GM23338 (cell line): ENCODE results near the gene NAA25. TPM values are rescaled to one million over a fixed set of nuclear protein-coding genes. Genes with fewer than 3 reads are reported as not detected.

ENCODE experiments used
- ATAC-seq: fragments of 200-7000 bp; cut with Tn5 transposase; 3 replicates; pipeline ENCODE4 v1.9.1; 2020
- DNase-seq: peaks from one replicate; pipeline ENCODE4 v3.0.0-alpha.2; 2015; ENCODE audit warnings: low spot score
- H2AFZ ChIP-seq: fragments of 200-600 bp; sonication (generic); 2 replicates; pipeline ENCODE4 v1.8.0; 2016; ENCODE audit warnings: antibody characterized with exemption, mild to moderate bottlenecking, moderate library complexity
- H3F3A ChIP-seq: fragments of 200-600 bp; sonication (generic); replicated peaks from 2 replicates; pipeline ENCODE4 v1.8.0; 2017; ENCODE audit warnings: antibody characterized with exemption, mixed run types, low read depth
- H3K27ac ChIP-seq: fragments of 200-600 bp; sonication (generic); 2 replicates; pipeline ENCODE4 v1.6.1; 2016; ENCODE audit warnings: low read depth
- H3K27me3 ChIP-seq: fragments of 200-600 bp; sonication (generic); 2 replicates; pipeline ENCODE4 v1.8.0; 2016; ENCODE audit warnings: mild to moderate bottlenecking, mixed run types, moderate library complexity; ENCODE audit not compliant: insufficient read depth
- H3K36me3 ChIP-seq: fragments of 200-600 bp; sonication (generic); 2 replicates; pipeline ENCODE4 v1.8.0; 2016; ENCODE audit warnings: mild to moderate bottlenecking; ENCODE audit not compliant: insufficient read depth
- H3K4me1 ChIP-seq: fragments of 200-600 bp; sonication (generic); 2 replicates; pipeline ENCODE4 v1.8.0; 2016; ENCODE audit warnings: mild to moderate bottlenecking, moderate library complexity; ENCODE audit not compliant: insufficient read depth
- H3K4me2 ChIP-seq: fragments of 200-600 bp; sonication (generic); 2 replicates; pipeline ENCODE4 v1.7.1; 2017; ENCODE audit warnings: mixed run types
- H3K4me3 ChIP-seq: fragments of 200-600 bp; sonication (generic); 2 replicates; pipeline ENCODE4 v1.6.1; 2016; ENCODE audit warnings: mixed run types
- H3K79me2 ChIP-seq: fragments of 200-600 bp; sonication (generic); replicated peaks from 2 replicates; pipeline ENCODE4 v1.8.0; 2017; ENCODE audit warnings: mild to moderate bottlenecking; ENCODE audit not compliant: insufficient read depth
- H3K9me2 ChIP-seq: fragments of 200-600 bp; sonication (generic); 2 replicates; pipeline ENCODE4 v1.8.0; 2017; ENCODE audit not compliant: insufficient read depth
- H4K20me1 ChIP-seq: fragments of 200-600 bp; sonication (generic); replicated peaks from 2 replicates; pipeline ENCODE4 v1.8.0; 2017; ENCODE audit warnings: mild to moderate bottlenecking; ENCODE audit not compliant: insufficient read depth
- H3K27ac Mint-ChIP-seq: 2 replicates; pipeline ENCODE4 v1.8.0; 2020; ENCODE audit warnings: inconsistent platforms, mild to moderate bottlenecking, moderate library complexity, mixed read lengths
- H3K27me3 Mint-ChIP-seq: 3 replicates; pipeline ENCODE4 v1.8.0; 2022; ENCODE audit warnings: low read depth, mild to moderate bottlenecking, moderate library complexity, mixed read lengths, inconsistent platforms; ENCODE audit not compliant: insufficient read depth, poor library complexity
- H3K36me3 Mint-ChIP-seq: 3 replicates; pipeline ENCODE4 v1.8.0; 2021; ENCODE audit warnings: low read depth, mild to moderate bottlenecking, inconsistent platforms, moderate library complexity, mixed read lengths
- H3K4me1 Mint-ChIP-seq: 3 replicates; pipeline ENCODE4 v1.8.0; 2020; ENCODE audit warnings: mild to moderate bottlenecking, inconsistent platforms, mixed read lengths
- H3K4me3 Mint-ChIP-seq: 3 replicates; pipeline ENCODE4 v1.8.0; 2021; ENCODE audit warnings: moderate library complexity, mild to moderate bottlenecking, inconsistent platforms, mixed read lengths
- H3K9me3 Mint-ChIP-seq: 3 replicates; pipeline ENCODE4 v1.8.0; 2020; ENCODE audit warnings: moderate library complexity, mild to moderate bottlenecking, inconsistent platforms, mixed read lengths
- CREB1 ChIP-seq: fragments of 250-450 bp; sonication (Bioruptor Pico); IDR thresholded peaks from 2 replicates; pipeline ENCODE4 v1.5.0; 2020; ENCODE audit warnings: low read depth, mild to moderate bottlenecking, moderate library complexity
- CTCF ChIP-seq, 2 experiments: fragments of 200-600 bp in 1 of 2; sonication (generic) in 1 of 2; conservative IDR thresholded peaks; 2 replicates each; pipeline versions ENCODE4 v1.5.1 to v1.6.1; 2016 to 2017; ENCODE audit warnings: antibody characterized with exemption in 2 of 2, low read depth in 2 of 2, mild to moderate bottlenecking in 2 of 2, moderate library complexity in 1 of 2
- EZH2phosphoT487 ChIP-seq: fragments of 200-600 bp; sonication (generic); IDR thresholded peaks from one replicate; pipeline ENCODE4 v1.8.1; 2018; ENCODE audit warnings: antibody characterized with exemption; ENCODE audit not compliant: unreplicated experiment
- JUNB ChIP-seq: IDR thresholded peaks from one replicate; pipeline ENCODE4 v1.6.1; 2016; ENCODE audit warnings: antibody characterized with exemption; ENCODE audit not compliant: unreplicated experiment
- POLR2AphosphoS5 ChIP-seq: IDR thresholded peaks from 2 replicates; pipeline ENCODE4 v1.6.1; 2016; ENCODE audit warnings: antibody characterized with exemption, low read depth
- REST ChIP-seq: IDR thresholded peaks from one replicate; pipeline ENCODE4 v1.6.1; 2018; ENCODE audit warnings: antibody characterized with exemption; ENCODE audit not compliant: unreplicated experiment
- STAT1 ChIP-seq: IDR thresholded peaks from one replicate; pipeline ENCODE4 v1.6.1; 2016; ENCODE audit warnings: antibody characterized with exemption; ENCODE audit not compliant: unreplicated experiment
- ZNF331 ChIP-seq: fragments of 250-450 bp; sonication (Bioruptor Pico); IDR thresholded peaks from 2 replicates; pipeline ENCODE4 v1.5.0; 2020; ENCODE audit warnings: low read depth, mild to moderate bottlenecking, moderate library complexity
- polyA plus RNA-seq: library from polyadenylated mRNA; unstranded; fragments of >200 nt; fragmentation: Nextera tagmentation; extraction: Ambion mirVana; gene quantifications from 2 replicates; pipeline ENCODE4 v1.2.1, GENCODE V29; 2016
- total RNA-seq: library from RNA; depleted of rRNA; stranded (reverse); fragments of >200 nt; shearing (Covaris generic); gene quantifications from 2 replicates; pipeline ENCODE4 v1.2.3, GENCODE V29; 2014
- TF ChIP-seq, protein P1 (sequence below): fragments of 250-450 bp; sonication (Bioruptor Pico); IDR thresholded peaks from 2 replicates; pipeline ENCODE4 v1.5.0; 2020; ENCODE audit warnings: mild to moderate bottlenecking, moderate library complexity
- TF ChIP-seq, protein P2 (sequence below): IDR thresholded peaks from 2 replicates; pipeline ENCODE4 v1.6.1; 2016; ENCODE audit warnings: antibody characterized with exemption

The NAA25 gene
- total and polyA plus RNA-seq, 2 experiments from 2014 or later, result 49.0 to 55.1 TPM

DNA sequence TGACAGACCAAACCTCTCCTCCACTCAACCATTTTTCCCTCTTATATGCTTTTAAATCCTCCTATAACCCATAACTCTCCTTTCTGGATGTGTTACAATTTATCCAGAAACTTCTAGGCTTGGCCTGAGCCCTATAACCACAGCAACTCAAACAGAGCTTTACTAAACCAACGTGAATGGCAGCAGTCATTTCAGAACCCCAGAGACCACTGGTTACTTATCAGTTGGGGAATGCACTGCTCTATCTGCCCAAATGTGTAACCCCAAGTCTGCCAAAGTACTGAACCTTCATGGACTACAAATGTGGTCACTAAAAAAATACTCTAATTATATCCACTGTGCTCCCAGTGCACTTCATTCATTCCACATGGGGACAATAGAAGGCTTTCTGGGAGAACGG lies 42.0 kb downstream of the NAA25 start (continued):
- TF ChIP-seq REST (no peak), CTCF (conservative IDR thresholded peaks at IDR 0.05; ENCODE audit: low read depth in 2 of 2) (no peak), EZH2phosphoT487 (no peak), JUNB (no peak)

DNA sequence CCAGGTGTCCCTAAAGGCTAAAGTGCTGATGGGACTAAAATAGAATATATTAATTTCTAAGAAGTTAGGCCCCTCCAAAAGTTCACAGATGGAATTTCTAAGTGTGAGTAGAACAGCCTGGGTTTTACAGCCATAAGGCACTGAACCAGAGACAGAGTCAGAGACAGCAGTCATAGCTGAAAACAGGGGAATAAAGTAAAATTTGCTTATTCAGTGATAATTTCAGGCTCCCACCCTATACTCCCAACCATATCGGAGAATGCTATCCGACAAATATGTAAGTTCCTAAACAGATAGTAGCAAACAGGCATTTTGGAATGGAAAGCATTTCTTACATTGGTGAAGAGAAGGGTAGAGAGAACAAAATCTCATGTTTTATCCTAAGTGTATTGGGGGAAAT lies 45.3 kb downstream of the NAA25 start:
- Mint-ChIP-seq H3K4me3 (no peak overlapping the region), H3K27me3 (peaks cover 5% of the 10 kb centered on the region), H3K9me3 (no peaks in the 10 kb centered on the region), H3K36me3 (peaks cover 78% of the 10 kb centered on the region), H3K4me1 (no peaks in the 10 kb centered on the region), H3K27ac (no peak overlapping the region)
- Histone ChIP-seq H3F3A (peaks cover 17% of the 10 kb centered on the region), H3K4me1 (no peaks in the 10 kb centered on the region), H3K27ac (no peak overlapping the region), H2AFZ (no peak overlapping the region), H3K36me3 (peaks cover 83% of the 10 kb centered on the region), H3K79me2 (no peaks in the 10 kb centered on the region), H3K9me2 (no peaks in the 10 kb centered on the region), H3K4me3 (no peak overlapping the region), H3K27me3 (no peaks in the 10 kb centered on the region), H4K20me1 (peaks cover 18% of the 10 kb centered on the region), H3K4me2 (no peak overlapping the region)
- no peak for DNase-seq
- ATAC-seq, result no peak
- TF ChIP-seq, protein P1, sequence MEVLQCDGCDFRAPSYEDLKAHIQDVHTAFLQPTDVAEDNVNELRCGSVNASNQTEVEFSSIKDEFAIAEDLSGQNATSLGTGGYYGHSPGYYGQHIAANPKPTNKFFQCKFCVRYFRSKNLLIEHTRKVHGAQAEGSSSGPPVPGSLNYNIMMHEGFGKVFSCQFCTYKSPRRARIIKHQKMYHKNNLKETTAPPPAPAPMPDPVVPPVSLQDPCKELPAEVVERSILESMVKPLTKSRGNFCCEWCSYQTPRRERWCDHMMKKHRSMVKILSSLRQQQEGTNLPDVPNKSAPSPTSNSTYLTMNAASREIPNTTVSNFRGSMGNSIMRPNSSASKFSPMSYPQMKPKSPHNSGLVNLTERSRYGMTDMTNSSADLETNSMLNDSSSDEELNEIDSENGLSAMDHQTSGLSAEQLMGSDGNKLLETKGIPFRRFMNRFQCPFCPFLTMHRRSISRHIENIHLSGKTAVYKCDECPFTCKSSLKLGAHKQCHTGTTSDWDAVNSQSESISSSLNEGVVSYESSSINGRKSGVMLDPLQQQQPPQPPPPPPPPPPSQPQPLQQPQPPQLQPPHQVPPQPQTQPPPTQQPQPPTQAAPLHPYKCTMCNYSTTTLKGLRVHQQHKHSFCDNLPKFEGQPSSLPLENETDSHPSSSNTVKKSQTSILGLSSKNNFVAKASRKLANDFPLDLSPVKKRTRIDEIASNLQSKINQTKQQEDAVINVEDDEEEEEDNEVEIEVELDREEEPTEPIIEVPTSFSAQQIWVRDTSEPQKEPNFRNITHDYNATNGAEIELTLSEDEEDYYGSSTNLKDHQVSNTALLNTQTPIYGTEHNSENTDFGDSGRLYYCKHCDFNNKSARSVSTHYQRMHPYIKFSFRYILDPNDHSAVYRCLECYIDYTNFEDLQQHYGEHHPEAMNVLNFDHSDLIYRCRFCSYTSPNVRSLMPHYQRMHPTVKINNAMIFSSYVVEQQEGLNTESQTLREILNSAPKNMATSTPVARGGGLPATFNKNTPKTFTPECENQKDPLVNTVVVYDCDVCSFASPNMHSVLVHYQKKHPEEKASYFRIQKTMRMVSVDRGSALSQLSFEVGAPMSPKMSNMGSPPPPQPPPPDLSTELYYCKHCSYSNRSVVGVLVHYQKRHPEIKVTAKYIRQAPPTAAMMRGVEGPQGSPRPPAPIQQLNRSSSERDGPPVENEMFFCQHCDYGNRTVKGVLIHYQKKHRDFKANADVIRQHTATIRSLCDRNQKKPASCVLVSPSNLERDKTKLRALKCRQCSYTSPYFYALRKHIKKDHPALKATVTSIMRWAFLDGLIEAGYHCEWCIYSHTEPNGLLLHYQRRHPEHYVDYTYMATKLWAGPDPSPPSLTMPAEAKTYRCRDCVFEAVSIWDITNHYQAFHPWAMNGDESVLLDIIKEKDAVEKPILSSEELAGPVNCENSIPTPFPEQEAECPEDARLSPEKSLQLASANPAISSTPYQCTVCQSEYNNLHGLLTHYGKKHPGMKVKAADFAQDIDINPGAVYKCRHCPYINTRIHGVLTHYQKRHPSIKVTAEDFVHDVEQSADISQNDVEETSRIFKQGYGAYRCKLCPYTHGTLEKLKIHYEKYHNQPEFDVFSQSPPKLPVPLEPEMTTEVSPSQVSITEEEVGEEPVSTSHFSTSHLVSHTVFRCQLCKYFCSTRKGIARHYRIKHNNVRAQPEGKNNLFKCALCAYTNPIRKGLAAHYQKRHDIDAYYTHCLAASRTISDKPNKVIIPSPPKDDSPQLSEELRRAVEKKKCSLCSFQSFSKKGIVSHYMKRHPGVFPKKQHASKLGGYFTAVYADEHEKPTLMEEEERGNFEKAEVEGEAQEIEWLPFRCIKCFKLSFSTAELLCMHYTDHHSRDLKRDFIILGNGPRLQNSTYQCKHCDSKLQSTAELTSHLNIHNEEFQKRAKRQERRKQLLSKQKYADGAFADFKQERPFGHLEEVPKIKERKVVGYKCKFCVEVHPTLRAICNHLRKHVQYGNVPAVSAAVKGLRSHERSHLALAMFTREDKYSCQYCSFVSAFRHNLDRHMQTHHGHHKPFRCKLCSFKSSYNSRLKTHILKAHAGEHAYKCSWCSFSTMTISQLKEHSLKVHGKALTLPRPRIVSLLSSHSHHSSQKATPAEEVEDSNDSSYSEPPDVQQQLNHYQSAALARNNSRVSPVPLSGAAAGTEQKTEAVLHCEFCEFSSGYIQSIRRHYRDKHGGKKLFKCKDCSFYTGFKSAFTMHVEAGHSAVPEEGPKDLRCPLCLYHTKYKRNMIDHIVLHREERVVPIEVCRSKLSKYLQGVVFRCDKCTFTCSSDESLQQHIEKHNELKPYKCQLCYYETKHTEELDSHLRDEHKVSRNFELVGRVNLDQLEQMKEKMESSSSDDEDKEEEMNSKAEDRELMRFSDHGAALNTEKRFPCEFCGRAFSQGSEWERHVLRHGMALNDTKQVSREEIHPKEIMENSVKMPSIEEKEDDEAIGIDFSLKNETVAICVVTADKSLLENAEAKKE, result no peak
- TF ChIP-seq STAT1 (no peak), CREB1 (no peak), POLR2AphosphoS5 (no peak), ZNF331 (CRISPR knock-in tag) (no peak), JUNB (no peak), CTCF (conservative IDR thresholded peaks at IDR 0.05; ENCODE audit: low read depth in 2 of 2) (no peak), EZH2phosphoT487 (no peak)
- TF ChIP-seq, protein P2, sequence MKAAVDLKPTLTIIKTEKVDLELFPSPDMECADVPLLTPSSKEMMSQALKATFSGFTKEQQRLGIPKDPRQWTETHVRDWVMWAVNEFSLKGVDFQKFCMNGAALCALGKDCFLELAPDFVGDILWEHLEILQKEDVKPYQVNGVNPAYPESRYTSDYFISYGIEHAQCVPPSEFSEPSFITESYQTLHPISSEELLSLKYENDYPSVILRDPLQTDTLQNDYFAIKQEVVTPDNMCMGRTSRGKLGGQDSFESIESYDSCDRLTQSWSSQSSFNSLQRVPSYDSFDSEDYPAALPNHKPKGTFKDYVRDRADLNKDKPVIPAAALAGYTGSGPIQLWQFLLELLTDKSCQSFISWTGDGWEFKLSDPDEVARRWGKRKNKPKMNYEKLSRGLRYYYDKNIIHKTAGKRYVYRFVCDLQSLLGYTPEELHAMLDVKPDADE, result no peak
